ENCODE measurements around the gene DENND1A. TPM values are rescaled to one million over a fixed set of nuclear protein-coding genes. Genes with fewer than 3 reads are reported as not detected.

Gene DENND1A
- total RNA-seq, 1 experiment from 2014 or later: 13.0 TPM

GRCh38 chr9:123923884-123924283 lies 6.0 kb downstream of the DENND1A start:
- Mint-ChIP-seq H3K36me3 (ENCODE audit: insufficient read depth, unreplicated experiment) (peaks cover 1% of the 10 kb centered on the region), H3K4me1 (ENCODE audit: low read depth, unreplicated experiment) (peaks cover 50% of the 10 kb centered on the region), H3K9me3 (ENCODE audit: low read depth, unreplicated experiment) (peaks cover 3% of the 10 kb centered on the region), H3K27ac (ENCODE audit: unreplicated experiment) (no peak overlapping the region), H3K27me3 (ENCODE audit: unreplicated experiment) (no peaks in the 10 kb centered on the region), H3K4me3 (ENCODE audit: low read depth, unreplicated experiment) (no peak overlapping the region)
- DNase-seq: no peak
- CTCF ChIA-PET: no interaction called here
- intact Hi-C loops (cut with micrococcal nuclease; ENCODE audit: unreplicated experiment): no loop called here
- TF ChIP-seq CTCF (IDR thresholded peaks at IDR 0.05; ENCODE audit: unreplicated experiment): no peak
- no TSS peak for BruUV-seq (replicated peaks)

GRCh38 chr9:123923377-123923776 lies 6.5 kb downstream of the DENND1A start:
- CTCF ChIA-PET: no interaction called here
- peaks cover 46% of the 10 kb centered on the region for H3K4me1 Mint-ChIP-seq (ENCODE audit: low read depth, unreplicated experiment)
- H3K9me3 Mint-ChIP-seq (ENCODE audit: low read depth, unreplicated experiment): peaks cover 3% of the 10 kb centered on the region
- no peak for DNase-seq
- no peak overlapping the region for H3K4me3 Mint-ChIP-seq (ENCODE audit: low read depth, unreplicated experiment)
- no peak overlapping the region for H3K27ac Mint-ChIP-seq (ENCODE audit: unreplicated experiment)
- intact Hi-C loops (cut with micrococcal nuclease; ENCODE audit: unreplicated experiment): no loop called here
- H3K36me3 Mint-ChIP-seq (ENCODE audit: insufficient read depth, unreplicated experiment): no peaks in the 10 kb centered on the region
- no peaks in the 10 kb centered on the region for H3K27me3 Mint-ChIP-seq (ENCODE audit: unreplicated experiment)
- TF ChIP-seq CTCF (IDR thresholded peaks at IDR 0.05; ENCODE audit: unreplicated experiment): no peak
- BruUV-seq (replicated peaks): no TSS peak

- H3K9me3 Mint-ChIP-seq (ENCODE audit: low read depth, unreplicated experiment): peaks cover 3% of the 10 kb centered on the region
- no peak overlapping the region for H3K4me3 Mint-ChIP-seq (ENCODE audit: low read depth, unreplicated experiment)
- peaks cover 41% of the 10 kb centered on the region for H3K4me1 Mint-ChIP-seq (ENCODE audit: low read depth, unreplicated experiment)
- no peaks in the 10 kb centered on the region for H3K27me3 Mint-ChIP-seq (ENCODE audit: unreplicated experiment)
- no TSS peak for BruUV-seq (replicated peaks)
- no peak for TF ChIP-seq CTCF (IDR thresholded peaks at IDR 0.05; ENCODE audit: unreplicated experiment)
- intact Hi-C loops (cut with micrococcal nuclease; ENCODE audit: unreplicated experiment): no loop called here
- DNase-seq: no peak
- CTCF ChIA-PET: no interaction called here
- H3K36me3 Mint-ChIP-seq (ENCODE audit: insufficient read depth, unreplicated experiment): no peaks in the 10 kb centered on the region
- no peak overlapping the region for H3K27ac Mint-ChIP-seq (ENCODE audit: unreplicated experiment)
Measured at GRCh38 chr9:123922911-123923310, 7.0 kb downstream of the DENND1A start.

GRCh38 chr9:123922431-123922830 lies 7.5 kb downstream of the DENND1A start:
- CTCF ChIA-PET: no interaction called here
- peaks cover 3% of the 10 kb centered on the region for H3K9me3 Mint-ChIP-seq (ENCODE audit: low read depth, unreplicated experiment)
- peaks cover 36% of the 10 kb centered on the region for H3K4me1 Mint-ChIP-seq (ENCODE audit: low read depth, unreplicated experiment)
- no peaks in the 10 kb centered on the region for H3K36me3 Mint-ChIP-seq (ENCODE audit: insufficient read depth, unreplicated experiment)
- H3K27ac Mint-ChIP-seq (ENCODE audit: unreplicated experiment): no peak overlapping the region
- intact Hi-C loops (cut with micrococcal nuclease; ENCODE audit: unreplicated experiment): no loop called here
- TF ChIP-seq CTCF (IDR thresholded peaks at IDR 0.05; ENCODE audit: unreplicated experiment): no peak
- H3K4me3 Mint-ChIP-seq (ENCODE audit: low read depth, unreplicated experiment): no peak overlapping the region
- DNase-seq: no peak
- H3K27me3 Mint-ChIP-seq (ENCODE audit: unreplicated experiment): no peaks in the 10 kb centered on the region
- BruUV-seq (replicated peaks): no TSS peak

All from Calu3 (cell line).